Lower lobe of right lung (tissue), 2 donors: ENCODE measurements around the gene SYNE3. TPM values are rescaled to one million over a fixed set of nuclear protein-coding genes. Genes with fewer than 3 reads are reported as not detected.

Experiments
- ATAC-seq, 2 donors: fragments of 200-7000 bp; cut with Tn5 transposase; one replicate each; pipeline ENCODE4 v1.9.1; 2020 to 2022; ENCODE audit warnings: mild to moderate bottlenecking in 2 of 2, moderate library complexity in 2 of 2
- DNase-seq: peaks from one replicate; pipeline ENCODE4 v3.0.0-alpha.2; 2020
- H3K27ac ChIP-seq: fragments of 200-600 bp; one replicate; pipeline ENCODE4 v1.8.0; 2022
- H3K27me3 ChIP-seq: fragments of 200-600 bp; one replicate; pipeline ENCODE4 v1.8.0; 2022; ENCODE audit warnings: low read depth
- H3K36me3 ChIP-seq: fragments of 200-600 bp; one replicate; pipeline ENCODE4 v1.8.0; 2022; ENCODE audit warnings: mild to moderate bottlenecking
- H3K4me1 ChIP-seq: fragments of 200-600 bp; one replicate; pipeline ENCODE4 v1.8.0; 2022
- H3K4me3 ChIP-seq: fragments of 200-600 bp; one replicate; pipeline ENCODE4 v1.8.0; 2022; ENCODE audit warnings: mild to moderate bottlenecking
- H3K9me3 ChIP-seq: fragments of 200-600 bp; one replicate; pipeline ENCODE4 v1.8.0; 2022
- CTCF ChIP-seq: fragments of 200-600 bp; IDR thresholded peaks from one replicate; pipeline ENCODE4 v1.8.0; 2022; ENCODE audit warnings: antibody characterized with exemption, mild to moderate bottlenecking
- intact Hi-C: fragments of 100-400 bp; cut with DNase I; formaldehyde crosslinking; loops from one replicate; pipeline ENCODE4 v1.11.0; 2022
- total RNA-seq: library from RNA; stranded (reverse); fragmentation: NEBNext Ultra II Directional; extraction: Animal tissue kit (Norgen Biotek cat#: 25700); gene quantifications from one replicate; pipeline ENCODE4 v1.2.1, GENCODE V29; 2021
- donor health status: DM: no; HTN: yes; CAD: no; lungs with severe emphysema.

The SYNE3 gene
- total RNA-seq, 1 donor from 2014 or later: 22.4 TPM

GRCh38 chr14:95499354-95499750, 17.1 kb downstream of the SYNE3 start:
- no peak for TF ChIP-seq CTCF
- H3K27me3 ChIP-seq: no peaks in the 10 kb centered on the region
- no peak for DNase-seq
- intact Hi-C loops: no loop called here
- H3K9me3 ChIP-seq: no peaks in the 10 kb centered on the region
- no peak for ATAC-seq
- H3K36me3 ChIP-seq: peaks cover 10% of the 10 kb centered on the region
- H3K27ac ChIP-seq: no peak overlapping the region
- H3K4me3 ChIP-seq: no peak overlapping the region
- peaks cover 57% of the 10 kb centered on the region for H3K4me1 ChIP-seq

- intact Hi-C loops: no loop called here
- no peaks in the 10 kb centered on the region for H3K27me3 ChIP-seq
- H3K27ac ChIP-seq: no peak overlapping the region
- DNase-seq (no peak), ATAC-seq (no peak)
- H3K36me3 ChIP-seq: peaks cover 10% of the 10 kb centered on the region
- H3K4me3 ChIP-seq: no peak overlapping the region
- H3K9me3 ChIP-seq: no peaks in the 10 kb centered on the region
- no peak for TF ChIP-seq CTCF
- H3K4me1 ChIP-seq: peaks cover 56% of the 10 kb centered on the region
Measured at GRCh38 chr14:95498622-95499353, 17.7 kb downstream of the SYNE3 start.

- Histone ChIP-seq H3K4me3 (no peak overlapping the region), H3K36me3 (peaks cover 10% of the 10 kb centered on the region), H3K27me3 (no peaks in the 10 kb centered on the region), H3K4me1 (peaks cover 52% of the 10 kb centered on the region), H3K27ac (no peak overlapping the region), H3K9me3 (no peaks in the 10 kb centered on the region)
- ATAC-seq: no peak
- TF ChIP-seq CTCF: no peak
- DNase-seq: no peak
- intact Hi-C loops: no loop called here
Measured at GRCh38 chr14:95497561-95498011, 18.9 kb downstream of the SYNE3 start.

GRCh38 chr14:95496690-95497259, 19.7 kb downstream of the SYNE3 start:
- Histone ChIP-seq H3K36me3 (peaks cover 10% of the 10 kb centered on the region), H3K4me3 (no peak overlapping the region), H3K4me1 (peaks cover 48% of the 10 kb centered on the region), H3K9me3 (no peaks in the 10 kb centered on the region), H3K27ac (peak overlapping the region; percentile 63), H3K27me3 (no peaks in the 10 kb centered on the region)
- TF ChIP-seq CTCF: no peak
- DNase-seq (no peak), ATAC-seq (peak; percentile 47 to 57)
- intact Hi-C loops: no loop called here

- peaks cover 10% of the 10 kb centered on the region for H3K36me3 ChIP-seq
- no peak for TF ChIP-seq CTCF
- DNase-seq (no peak), ATAC-seq (peak in 1 of 2 donors; percentile 4)
- peak overlapping the region; percentile 63 for H3K27ac ChIP-seq
- H3K27me3 ChIP-seq: no peaks in the 10 kb centered on the region
- peaks cover 48% of the 10 kb centered on the region for H3K4me1 ChIP-seq
- intact Hi-C loops: no loop called here
- H3K9me3 ChIP-seq: no peaks in the 10 kb centered on the region
- H3K4me3 ChIP-seq: no peak overlapping the region
Measured at GRCh38 chr14:95496111-95496681, 20.3 kb downstream of the SYNE3 start.
